Measurements from ENCODE around the gene SLC4A11.
"Not testable (repeated sequence)": the region's sequence is repeated elsewhere in the genome, so short reads cannot be mapped to it uniquely, and the experiment has no call there.

Gene SLC4A11

GRCh38 chr20:3227506-3227905 lies 11.5 kb downstream of the SLC4A11 start:
- DNase-seq: no peak

- DNase-seq: no peak
Observed at GRCh38 chr20:3226864-3227263, 12.1 kb downstream of the SLC4A11 start.

GRCh38 chr20:3226093-3226492 lies 12.9 kb downstream of the SLC4A11 start:
- no peak for DNase-seq

GRCh38 chr20:3224681-3225421 lies 14.1 kb downstream of the SLC4A11 start:
- DNase-seq: no peak

- no peak for DNase-seq
Observed at GRCh38 chr20:3223994-3224680, 14.9 kb downstream of the SLC4A11 start.

GRCh38 chr20:3223651-3223993 lies 15.4 kb downstream of the SLC4A11 start:
- no peak for DNase-seq

- no peak for DNase-seq
Observed at GRCh38 chr20:3222635-3223600, 16.1 kb downstream of the SLC4A11 start.

GRCh38 chr20:3221398-3222226 lies 17.4 kb downstream of the SLC4A11 start:
- no peak for DNase-seq

GRCh38 chr20:3218307-3218988 lies 20.5 kb downstream of the SLC4A11 start:
- peak; percentile 83 to 85 for DNase-seq

- DNase-seq: not testable (repeated sequence)
Observed at GRCh38 chr20:3215359-3215917, 23.6 kb downstream of the SLC4A11 start.

- no peak for DNase-seq
Observed at GRCh38 chr20:3213226-3213625, 25.8 kb downstream of the SLC4A11 start.

GRCh38 chr20:3210346-3210745 lies 28.6 kb downstream of the SLC4A11 start:
- DNase-seq: no peak

GRCh38 chr20:3209946-3210317 lies 29.1 kb downstream of the SLC4A11 start:
- no peak for DNase-seq

- peak; percentile 63 to 77 for DNase-seq
Observed at GRCh38 chr20:3209257-3209945, 29.6 kb downstream of the SLC4A11 start, which contains the start of gene ITPA. TSS of gene ITPA (plus strand) at chr20:3209498. CDS start at chr20:3209552, 54 bp downstream.

- DNase-seq: no peak
Observed at GRCh38 chr20:3208786-3209256, 30.2 kb downstream of the SLC4A11 start.

- DNase-seq: peak; percentile 95 to 97
Observed at GRCh38 chr20:3204124-3204794, 34.7 kb downstream of the SLC4A11 start, which contains the start of gene DDRGK1. TSS of gene DDRGK1 (minus strand) at chr20:3204682. CDS start at chr20:3204627, 55 bp downstream.

GRCh38 chr20:3203315-3204123 lies 35.5 kb downstream of the SLC4A11 start:
- peak; percentile 56 to 59 for DNase-seq

- DNase-seq: no peak
Observed at GRCh38 chr20:3202965-3203314, 36.0 kb downstream of the SLC4A11 start.
